Endothelial cell of umbilical vein (primary cell): ENCODE measurements around the gene HMX2. TPM values are rescaled to one million over a fixed set of nuclear protein-coding genes. Genes with fewer than 3 reads are reported as not detected.

ENCODE experiments used
- BruUV-seq: library from RNA; stranded (reverse); fragments of 400-500 nt; replicated peaks from 2 replicates; lab custom pipeline; 2021; lab: Mats Ljungman, UMichigan
- CTCF ChIA-PET: fragments of 300-600, 350-600 bp; sonication (Branson Sonifier 250); formaldehyde crosslinking; loops from one replicate; lab custom pipeline; 2021; ENCODE audit warnings: antibody characterized with exemption, inconsistent platforms; lab: Charles Lee
- POLR2A ChIA-PET: fragments of 300-600, 350-600 bp; sonication (Branson Sonifier 250); formaldehyde crosslinking; loops from one replicate; lab custom pipeline; 2021; ENCODE audit warnings: antibody characterized with exemption, inconsistent platforms; lab: Charles Lee
- DNase-seq: peaks from one replicate; pipeline ENCODE4 v3.0.0-alpha.2; 2011; ENCODE audit warnings: low read depth, low spot score
- FAIRE-seq: peaks from 2 replicates; lab custom pipeline; 2011; peaks lifted over from hg19 to GRCh38; lab: Jason Lieb, UNC
- H2AFZ ChIP-seq: 2 replicates; pipeline ENCODE4 v1.6.0; 2012; ENCODE audit warnings: low read depth, low read length, control low read depth, inconsistent platforms
- H3K27ac ChIP-seq: 2 replicates; pipeline ENCODE4 v1.5.1; 2011; ENCODE audit warnings: low read depth, mild to moderate bottlenecking, control low read depth, low read length, moderate library complexity; ENCODE audit not compliant: insufficient read depth
- H3K27me3 ChIP-seq, 2 experiments: 2 replicates each; pipeline versions ENCODE4 v1.6.0 to v1.6.1; 2011; ENCODE audit warnings: low read length in 2 of 2, mixed read lengths in 1 of 2; ENCODE audit not compliant: control insufficient read depth in 2 of 2, insufficient read depth in 2 of 2
- H3K36me3 ChIP-seq, 2 experiments: 2 replicates in 1 of 2; 3 replicates in 1 of 2; pipeline ENCODE4 v1.5.1; 2011; ENCODE audit warnings: low read length in 2 of 2, mild to moderate bottlenecking in 1 of 2, moderate library complexity in 1 of 2; ENCODE audit not compliant: control insufficient read depth in 2 of 2, insufficient read depth in 2 of 2; ENCODE audit errors: extremely low read depth in 1 of 2
- H3K4me1 ChIP-seq: 3 replicates; pipeline ENCODE4 v1.5.1; 2011; ENCODE audit warnings: mild to moderate bottlenecking, low read length; ENCODE audit not compliant: control insufficient read depth, insufficient read depth; ENCODE audit errors: extremely low read depth
- H3K4me2 ChIP-seq: 2 replicates; pipeline ENCODE4 v1.6.1; 2011; ENCODE audit warnings: low read length, control low read depth, mixed read lengths; ENCODE audit not compliant: insufficient read depth
- H3K4me3 ChIP-seq, 3 experiments: fragments of 200-600 bp in 1 of 3; sonication (generic), shearing (Covaris generic) in 1 of 3; replicated peaks in 1 of 3; 2 replicates each; pipeline ENCODE4 v1.5.1; 2011 to 2016; ENCODE audit warnings: control low read depth in 3 of 3, low read length in 3 of 3, mild to moderate bottlenecking in 2 of 3, inconsistent platforms in 1 of 3, low read depth in 1 of 3, moderate library complexity in 1 of 3; ENCODE audit not compliant: insufficient read depth in 1 of 3
- H3K79me2 ChIP-seq: 2 replicates; pipeline ENCODE4 v1.6.0; 2012; ENCODE audit warnings: low read length, inconsistent platforms; ENCODE audit not compliant: control insufficient read depth, insufficient read depth
- H3K9ac ChIP-seq: replicated peaks from 2 replicates; pipeline ENCODE3; 2011; ENCODE audit warnings: low read length, control low read depth; ENCODE audit not compliant: insufficient read depth; ENCODE audit errors: extremely low read depth
- H3K9me1 ChIP-seq: replicated peaks from 3 replicates; pipeline ENCODE4 v1.6.0; 2011; ENCODE audit warnings: mild to moderate bottlenecking, low read length; ENCODE audit not compliant: control insufficient read depth, insufficient read depth; ENCODE audit errors: extremely low read depth
- H3K9me3 ChIP-seq: replicated peaks from 2 replicates; pipeline ENCODE4 v1.5.1; 2012; ENCODE audit warnings: low read length, inconsistent platforms; ENCODE audit not compliant: control insufficient read depth, insufficient read depth
- H4K20me1 ChIP-seq: replicated peaks from 2 replicates; pipeline ENCODE3; 2011; ENCODE audit warnings: mild to moderate bottlenecking, low read length; ENCODE audit not compliant: control insufficient read depth, insufficient read depth; ENCODE audit errors: extremely low read depth
- CTCF ChIP-seq, 2 donors: IDR thresholded peaks; 1 replicate in 1 of 2; 2 replicates in 1 of 2; pipeline ENCODE4 v1.5.1; 2011; ENCODE audit warnings: low read length in 2 of 2, mild to moderate bottlenecking in 2 of 2, moderate library complexity in 2 of 2, control low read depth in 1 of 2, inconsistent platforms in 1 of 2, low read depth in 1 of 2; ENCODE audit not compliant: insufficient read depth in 1 of 2; ENCODE audit errors: extremely low read depth in 1 of 2
- EZH2 ChIP-seq: IDR thresholded peaks from 2 replicates; pipeline ENCODE4 v1.6.1; 2012; ENCODE audit warnings: borderline replicate concordance, low read depth, mild to moderate bottlenecking, moderate library complexity, low read length, inconsistent platforms; ENCODE audit not compliant: severe bottlenecking
- FOS ChIP-seq: IDR thresholded peaks from 2 replicates; pipeline ENCODE4 v1.6.1; 2011; ENCODE audit warnings: mild to moderate bottlenecking, low read length, moderate library complexity, borderline replicate concordance; ENCODE audit not compliant: insufficient read depth
- GATA2 ChIP-seq: IDR thresholded peaks from 2 replicates; pipeline ENCODE4 v1.7.0; 2011; ENCODE audit warnings: low read depth, mild to moderate bottlenecking, moderate library complexity, mixed read lengths, low read length; ENCODE audit not compliant: insufficient read length, insufficient read depth
- MAX ChIP-seq: IDR thresholded peaks from 2 replicates; pipeline ENCODE4 v1.6.1; 2011; ENCODE audit not compliant: insufficient read depth, insufficient read length
- MYC ChIP-seq: IDR thresholded peaks from one replicate; pipeline ENCODE4 v1.6.1; 2011; ENCODE audit warnings: mild to moderate bottlenecking, low read depth, low read length
- POLR2A ChIP-seq: IDR thresholded peaks from 2 replicates; pipeline ENCODE4 v1.6.1; 2012; ENCODE audit warnings: low read depth, mild to moderate bottlenecking, control low read depth, low read length
- dilution Hi-C: fragments of 300-500 bp; cut with MboI; formaldehyde crosslinking; loops from one replicate; pipeline ENCODE4 v1.15.0; 2019; ENCODE audit warnings: low sequenced_read_pairs; ENCODE audit not compliant: extremely low pct_ligation_motif_present
- intact Hi-C: fragments of 100-400 bp; cut with micrococcal nuclease; formaldehyde crosslinking; loops from one replicate; pipeline ENCODE4 v1.10.0; 2022
- polyA plus RNA-seq, 4 experiments: library from polyadenylated mRNA; depleted of rRNA in 3 of 4; stranded (reverse) in 3 of 4; unstranded in 1 of 4; fragments of >200 nt; gene quantifications; 2 replicates each; pipeline versions ENCODE4 v1.2.1 to v1.2.3, GENCODE V29; 2011 to 2012; ENCODE audit warnings: missing spikeins in 1 of 4
- total RNA-seq: library from RNA; stranded (reverse); gene quantifications from 2 replicates; pipeline ENCODE4 v1.2.3, GENCODE V29; 2021

Gene HMX2
- total and polyA plus RNA-seq, 2 donors (not counting 3 experiments of a cell fraction or from before 2014, with no cell fraction given), result not detected

- Histone ChIP-seq H3K36me3 (no peaks in the 10 kb centered on the region), H3K9me1 (no peaks in the 10 kb centered on the region), H3K79me2 (peaks cover 19% of the 10 kb centered on the region), H3K9ac (no peak overlapping the region), H3K9me3 (no peaks in the 10 kb centered on the region), H3K4me3 (no peak overlapping the region), H3K4me1 (peaks cover 18% of the 10 kb centered on the region), H3K27ac (no peak overlapping the region), H4K20me1 (no peaks in the 10 kb centered on the region), H2AFZ (no peak overlapping the region), H3K4me2 (no peak overlapping the region), H3K27me3 (peaks cover 60 to 71% of the 10 kb centered on the region in 2 experiments)
- FAIRE-seq (no peak), DNase-seq (peak; percentile 29)
- CTCF ChIA-PET, result interaction anchor here (0.5 to 3.1 kb wide), 3 partner anchors 9 to 17 kb away, joined by 3 to 20 read pairs (median 12); no protein-coding TSS in a partner anchor
- dilution Hi-C loops, result no loop called here
- POLR2A ChIA-PET, result no interaction called here
- no TSS peak for BruUV-seq
- intact Hi-C loops, result loop anchor here (5.0 to 10.0 kb wide), 2 partner anchors 299 to 1006 kb away; no protein-coding TSS in a partner anchor
- TF ChIP-seq FOS (no peak), MYC (no peak), POLR2A (no peak), GATA2 (no peak), EZH2 (peak; percentile 96), MAX (no peak), CTCF (IDR thresholded peaks at IDR 0.05; ENCODE audit: extremely low read depth in 1 of 2, insufficient read depth in 1 of 2, low read depth in 1 of 2, low read length in 2 of 2) (no peak)
Measured at GRCh38 chr10:123150986-123151736, 3.2 kb downstream of the HMX2 start.
